WERI-Rb-1 (cell line): ENCODE measurements around the gene NKX3-2.

Experiments used
- DNase-seq: peaks from one replicate; pipeline ENCODE4 v3.0.0-alpha.2; 2020
- H3K27ac ChIP-seq: fragments of 250-450 bp; sonication (Bioruptor Pico); 2 replicates; pipeline ENCODE4 v1.5.1; 2020; ENCODE audit warnings: mild to moderate bottlenecking, moderate library complexity
- H3K27me3 ChIP-seq: fragments of 250-450 bp; sonication (Bioruptor Pico); 2 replicates; pipeline ENCODE4 v1.5.1; 2021; ENCODE audit warnings: mild to moderate bottlenecking, low read depth, moderate library complexity; ENCODE audit not compliant: insufficient read depth, severe bottlenecking
- H3K36me3 ChIP-seq: fragments of 250-450 bp; sonication (Bioruptor Pico); 2 replicates; pipeline ENCODE4 v1.5.1; 2020; ENCODE audit warnings: mild to moderate bottlenecking, moderate library complexity
- H3K4me3 ChIP-seq: 2 replicates; pipeline ENCODE4 v1.5.1; 2011; ENCODE audit warnings: low read depth, mild to moderate bottlenecking, control low read depth, low read length
- H3K9me3 ChIP-seq: fragments of 250-450 bp; sonication (Bioruptor Pico); 2 replicates; pipeline ENCODE4 v1.5.1; 2021; ENCODE audit warnings: mild to moderate bottlenecking, moderate library complexity; ENCODE audit not compliant: severe bottlenecking
- TF ChIP-seq, protein P1 (sequence below): IDR thresholded peaks from 2 replicates; pipeline ENCODE4 v1.5.1; 2011; ENCODE audit warnings: low read depth, mild to moderate bottlenecking, control low read depth, inconsistent platforms, low read length

NKX3-2 gene

GRCh38 chr4:13496605-13497004, 47.7 kb downstream of the NKX3-2 start:
- no peaks in the 10 kb centered on the region for H3K9me3 ChIP-seq
- H3K27me3 ChIP-seq = no peaks in the 10 kb centered on the region
- H3K36me3 ChIP-seq = no peaks in the 10 kb centered on the region
- H3K27ac ChIP-seq = no peak overlapping the region
- DNase-seq = no peak
- no peak overlapping the region for H3K4me3 ChIP-seq
- TF ChIP-seq, protein P1, sequence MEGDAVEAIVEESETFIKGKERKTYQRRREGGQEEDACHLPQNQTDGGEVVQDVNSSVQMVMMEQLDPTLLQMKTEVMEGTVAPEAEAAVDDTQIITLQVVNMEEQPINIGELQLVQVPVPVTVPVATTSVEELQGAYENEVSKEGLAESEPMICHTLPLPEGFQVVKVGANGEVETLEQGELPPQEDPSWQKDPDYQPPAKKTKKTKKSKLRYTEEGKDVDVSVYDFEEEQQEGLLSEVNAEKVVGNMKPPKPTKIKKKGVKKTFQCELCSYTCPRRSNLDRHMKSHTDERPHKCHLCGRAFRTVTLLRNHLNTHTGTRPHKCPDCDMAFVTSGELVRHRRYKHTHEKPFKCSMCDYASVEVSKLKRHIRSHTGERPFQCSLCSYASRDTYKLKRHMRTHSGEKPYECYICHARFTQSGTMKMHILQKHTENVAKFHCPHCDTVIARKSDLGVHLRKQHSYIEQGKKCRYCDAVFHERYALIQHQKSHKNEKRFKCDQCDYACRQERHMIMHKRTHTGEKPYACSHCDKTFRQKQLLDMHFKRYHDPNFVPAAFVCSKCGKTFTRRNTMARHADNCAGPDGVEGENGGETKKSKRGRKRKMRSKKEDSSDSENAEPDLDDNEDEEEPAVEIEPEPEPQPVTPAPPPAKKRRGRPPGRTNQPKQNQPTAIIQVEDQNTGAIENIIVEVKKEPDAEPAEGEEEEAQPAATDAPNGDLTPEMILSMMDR = no peak

DNA sequence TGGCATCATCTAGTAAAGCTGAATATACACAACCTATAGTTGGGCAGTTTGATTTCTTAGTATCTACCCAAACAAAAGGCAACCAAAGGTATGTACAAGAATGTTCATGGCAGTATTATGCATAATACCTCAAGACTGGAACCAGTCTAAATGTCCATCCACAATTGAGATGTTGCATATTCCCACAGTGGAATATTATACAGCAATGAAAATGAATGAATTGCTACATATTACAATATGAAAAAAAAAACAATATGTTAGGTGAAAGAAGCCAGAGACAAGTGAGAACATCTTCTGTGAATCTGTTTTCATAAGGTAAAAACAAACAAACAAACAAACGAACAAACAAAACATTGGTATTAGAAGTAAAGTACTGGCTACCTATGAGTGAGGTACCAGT, 48.6 kb downstream of the NKX3-2 start:
- TF ChIP-seq, protein P1 = no peak
- no peak for DNase-seq
- H3K27me3 ChIP-seq = no peaks in the 10 kb centered on the region

DNA sequence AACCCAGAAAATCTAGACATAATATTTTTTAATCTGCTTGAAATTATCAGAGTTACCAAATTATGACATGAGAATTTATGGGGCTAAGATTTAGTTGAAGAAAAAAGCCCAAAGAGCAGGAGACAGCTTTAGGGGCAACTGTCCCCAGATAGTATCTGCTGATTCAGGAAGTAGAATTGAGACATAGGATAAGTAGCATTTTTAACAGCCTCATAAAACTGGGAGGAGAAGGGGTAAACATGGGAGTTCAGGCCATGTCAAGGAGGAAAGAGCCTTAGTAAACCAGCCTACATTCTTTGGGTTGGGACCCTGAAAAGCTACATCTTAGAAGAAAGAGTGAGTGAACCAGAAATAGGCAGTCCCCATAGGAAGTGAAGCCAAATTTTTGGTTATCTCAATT, 50.5 kb downstream of the NKX3-2 start:
- TF ChIP-seq, protein P1 = no peak
- DNase-seq = no peak
- no peak overlapping the region for H3K4me3 ChIP-seq
- no peak overlapping the region for H3K27ac ChIP-seq
- no peaks in the 10 kb centered on the region for H3K27me3 ChIP-seq
- no peaks in the 10 kb centered on the region for H3K9me3 ChIP-seq
- H3K36me3 ChIP-seq = no peaks in the 10 kb centered on the region

More for the DNA sequence above, 48.6 kb downstream of the NKX3-2 start:
- Histone ChIP-seq H3K36me3 (no peaks in the 10 kb centered on the region), H3K4me3 (no peak overlapping the region), H3K27ac (no peak overlapping the region), H3K9me3 (no peaks in the 10 kb centered on the region)

GRCh38 chr4:13492747-13493146, 51.6 kb downstream of the NKX3-2 start:
- no peaks in the 10 kb centered on the region for H3K9me3 ChIP-seq
- H3K27ac ChIP-seq = no peak overlapping the region
- H3K4me3 ChIP-seq = no peak overlapping the region
- TF ChIP-seq, protein P1 = no peak
- H3K36me3 ChIP-seq = no peaks in the 10 kb centered on the region
- H3K27me3 ChIP-seq = no peaks in the 10 kb centered on the region
- no peak for DNase-seq
